HUES48 (cell line): ENCODE results near the gene PTPN14.

Experiments
- H3K27ac ChIP-seq: one replicate; pipeline ENCODE4 v1.7.0; 2013; ENCODE audit warnings: low read depth, low read length, inconsistent platforms
- H3K27me3 ChIP-seq: 2 replicates; pipeline ENCODE4 v1.6.1; 2013; ENCODE audit warnings: mild to moderate bottlenecking, low read length; ENCODE audit not compliant: control insufficient read depth, insufficient read depth
- H3K36me3 ChIP-seq: 2 replicates; pipeline ENCODE4 v1.6.1; 2013; ENCODE audit warnings: low read length; ENCODE audit not compliant: control insufficient read depth, insufficient read depth
- H3K4me1 ChIP-seq: 2 replicates; pipeline ENCODE4 v1.6.1; 2013; ENCODE audit warnings: mild to moderate bottlenecking, low read length; ENCODE audit not compliant: control insufficient read depth, insufficient read depth
- H3K4me3 ChIP-seq: 2 replicates; pipeline ENCODE4 v1.5.1; 2013; ENCODE audit warnings: mild to moderate bottlenecking, low read depth, low read length
- H3K9ac ChIP-seq: 2 replicates; pipeline ENCODE4 v1.6.1; 2013; ENCODE audit warnings: mild to moderate bottlenecking, low read depth, low read length, moderate library complexity
- H3K9me3 ChIP-seq: 2 replicates; pipeline ENCODE4 v1.6.1; 2013; ENCODE audit warnings: low read length; ENCODE audit not compliant: control insufficient read depth, insufficient read depth

Gene PTPN14

DNA sequence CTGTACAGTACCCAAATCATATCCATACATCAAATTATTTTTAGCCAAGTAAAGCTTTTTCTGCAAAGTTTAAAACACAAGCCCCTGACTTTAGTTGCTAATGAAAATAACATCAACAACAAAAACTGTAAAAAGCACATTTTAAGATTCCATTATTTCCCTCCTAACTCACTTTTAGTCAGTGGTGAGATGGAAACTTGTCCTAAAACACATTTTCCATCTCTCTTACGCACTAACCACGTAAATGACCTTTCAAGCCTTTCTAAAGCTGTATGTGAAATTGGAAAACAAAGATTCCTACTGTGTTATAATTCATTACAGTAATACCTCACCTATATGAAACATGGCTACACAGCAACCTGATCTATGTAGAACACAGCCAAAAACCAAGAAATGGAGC, 77.5 kb downstream of the PTPN14 start:
- Histone ChIP-seq H3K27ac (no peak overlapping the region), H3K4me1 (peaks cover 64% of the 10 kb centered on the region), H3K36me3 (no peaks in the 10 kb centered on the region), H3K4me3 (no peak overlapping the region), H3K27me3 (no peaks in the 10 kb centered on the region), H3K9ac (no peak overlapping the region), H3K9me3 (no peaks in the 10 kb centered on the region)

DNA sequence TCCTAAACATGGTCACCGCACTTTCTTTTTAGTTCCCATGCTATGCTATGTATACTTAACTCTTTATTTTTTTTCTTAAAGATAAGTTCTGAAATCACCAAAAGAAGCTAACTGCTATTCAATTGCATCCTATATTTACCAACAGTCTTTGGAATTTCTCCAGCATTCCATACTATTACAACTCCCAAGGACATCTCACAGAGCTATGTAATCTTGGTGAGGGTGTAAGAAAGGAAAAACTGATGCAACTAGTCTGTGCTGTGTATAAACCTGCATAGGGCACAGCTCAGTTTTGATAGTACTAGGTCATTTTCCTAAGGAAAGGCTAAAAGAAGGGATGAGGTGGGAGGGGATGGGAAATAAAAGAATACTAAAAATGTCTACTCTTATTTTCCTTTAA, 78.0 kb downstream of the PTPN14 start:
- peaks cover 64% of the 10 kb centered on the region for H3K4me1 ChIP-seq
- peak overlapping the region; percentile 7 for H3K27ac ChIP-seq

DNA sequence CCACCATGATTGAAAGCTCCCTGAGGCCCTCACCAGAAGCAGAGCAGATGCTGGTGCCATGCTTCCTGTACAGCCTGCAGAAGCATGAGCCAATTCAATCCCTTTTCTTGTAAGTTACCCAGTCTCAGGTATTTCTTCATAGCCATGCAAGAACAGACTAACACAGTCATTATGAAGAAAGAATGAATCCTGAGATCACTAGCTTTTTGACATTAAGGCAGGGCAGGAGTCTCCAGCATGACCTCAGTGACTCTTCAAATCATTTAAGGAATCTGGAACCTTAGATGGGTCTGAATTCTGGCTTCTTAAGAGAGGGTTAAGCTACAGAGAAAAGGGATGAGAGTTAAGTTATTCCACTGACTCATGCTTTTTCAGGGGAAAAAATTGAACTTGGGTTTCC, 79.0 kb downstream of the PTPN14 start:
- Histone ChIP-seq H3K27ac (no peak overlapping the region), H3K9me3 (no peaks in the 10 kb centered on the region), H3K4me3 (no peak overlapping the region), H3K27me3 (no peaks in the 10 kb centered on the region), H3K9ac (no peak overlapping the region), H3K4me1 (peaks cover 64% of the 10 kb centered on the region), H3K36me3 (no peaks in the 10 kb centered on the region)

More for the DNA sequence above, 78.0 kb downstream of the PTPN14 start:
- Histone ChIP-seq H3K4me3 (no peak overlapping the region), H3K9ac (no peak overlapping the region), H3K9me3 (no peaks in the 10 kb centered on the region), H3K36me3 (no peaks in the 10 kb centered on the region), H3K27me3 (no peaks in the 10 kb centered on the region)

DNA sequence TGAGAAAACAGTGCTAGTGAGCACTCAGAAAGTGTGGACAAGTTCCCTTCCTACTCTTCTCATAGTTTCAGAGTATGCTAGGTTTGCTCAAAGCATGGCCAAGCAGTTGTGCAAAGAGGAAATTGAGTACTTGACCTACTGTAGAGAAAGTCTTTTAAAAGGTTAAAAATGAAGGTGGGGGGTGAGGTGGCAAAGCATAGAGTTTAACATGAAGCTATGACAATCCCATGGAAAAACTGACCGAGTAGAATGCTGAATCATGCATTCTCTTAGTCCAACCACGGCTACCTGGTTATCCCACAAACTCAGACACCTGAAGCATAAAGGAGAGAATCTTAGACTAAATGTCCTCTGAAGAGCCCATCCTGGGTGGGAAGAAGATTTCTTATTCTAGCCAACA, 79.9 kb downstream of the PTPN14 start:
- H3K4me3 ChIP-seq: no peak overlapping the region
- peaks cover 58% of the 10 kb centered on the region for H3K4me1 ChIP-seq
- H3K9ac ChIP-seq: no peak overlapping the region
- no peaks in the 10 kb centered on the region for H3K36me3 ChIP-seq
- no peak overlapping the region for H3K27ac ChIP-seq
- no peaks in the 10 kb centered on the region for H3K27me3 ChIP-seq
- H3K9me3 ChIP-seq: no peaks in the 10 kb centered on the region

DNA sequence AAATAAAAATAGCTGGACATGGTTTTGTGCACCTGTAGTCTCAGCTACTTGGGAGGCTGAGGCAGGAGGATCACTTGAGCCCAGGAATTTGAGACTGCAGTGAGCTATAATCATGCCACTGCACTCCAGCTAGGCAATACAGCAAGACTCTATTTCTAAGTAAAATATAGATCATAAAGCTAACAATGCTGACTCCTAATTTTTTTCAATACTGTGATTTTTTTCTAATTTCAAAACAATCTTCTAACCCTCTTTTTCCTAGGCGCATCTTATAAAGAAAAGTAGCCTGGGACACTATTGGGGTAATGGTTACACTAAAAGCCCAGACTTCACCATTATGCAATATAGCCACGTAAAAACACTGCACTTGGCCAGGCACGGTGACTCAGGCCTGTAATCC, 81.3 kb downstream of the PTPN14 start:
- no peaks in the 10 kb centered on the region for H3K36me3 ChIP-seq
- H3K4me3 ChIP-seq: no peak overlapping the region
- H3K9me3 ChIP-seq: no peaks in the 10 kb centered on the region
- no peak overlapping the region for H3K27ac ChIP-seq
- H3K4me1 ChIP-seq: peaks cover 45% of the 10 kb centered on the region
- no peaks in the 10 kb centered on the region for H3K27me3 ChIP-seq
- H3K9ac ChIP-seq: no peak overlapping the region

DNA sequence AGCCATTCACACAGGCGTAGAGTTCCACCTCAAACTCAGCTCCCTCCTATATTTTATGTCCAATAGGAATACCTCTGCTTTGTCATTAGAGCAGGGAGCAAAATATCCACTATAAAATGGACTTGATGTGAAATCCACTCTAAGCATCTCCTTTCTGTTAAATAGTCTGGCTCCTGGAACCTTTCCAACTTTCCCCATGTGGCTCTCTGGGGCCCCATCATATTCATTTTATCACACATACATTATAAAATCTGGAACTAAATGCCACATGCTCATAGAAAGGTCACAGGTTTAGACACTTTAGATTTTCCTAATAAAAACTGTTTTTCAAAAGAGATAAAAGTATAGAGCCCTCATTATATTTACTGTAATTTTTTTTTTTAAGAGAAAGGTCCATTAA, 82.1 kb downstream of the PTPN14 start:
- Histone ChIP-seq H3K4me1 (peaks cover 37% of the 10 kb centered on the region), H3K36me3 (no peaks in the 10 kb centered on the region), H3K27ac (no peak overlapping the region), H3K27me3 (no peaks in the 10 kb centered on the region), H3K9me3 (no peaks in the 10 kb centered on the region), H3K9ac (no peak overlapping the region), H3K4me3 (no peak overlapping the region)

DNA sequence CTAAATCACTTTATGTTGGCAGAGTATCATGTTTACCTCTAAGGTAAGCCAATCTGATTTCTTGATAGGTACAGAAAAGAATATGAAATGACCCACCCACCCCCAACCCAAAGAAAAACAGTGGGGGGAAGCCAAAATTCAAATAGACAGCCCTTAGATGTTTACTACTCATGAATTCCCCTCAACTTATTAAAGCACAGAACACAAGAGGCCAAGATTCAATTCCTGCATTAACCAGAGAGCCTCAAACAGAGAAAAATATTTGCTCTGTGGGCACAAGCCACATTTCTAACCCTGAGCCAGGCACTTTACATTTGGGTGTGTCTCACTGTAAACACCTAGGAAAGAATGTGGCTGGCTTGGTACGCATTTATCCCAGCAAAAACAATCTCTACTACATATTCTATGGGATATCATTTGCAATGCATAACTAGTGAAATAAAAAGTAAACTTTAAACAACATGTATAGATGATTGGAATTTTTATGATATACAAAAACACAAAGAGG, 84.3 kb downstream of the PTPN14 start:
- Histone ChIP-seq H3K9me3 (no peaks in the 10 kb centered on the region), H3K4me3 (no peak overlapping the region), H3K27ac (no peak overlapping the region), H3K4me1 (peaks cover 19% of the 10 kb centered on the region), H3K9ac (no peak overlapping the region), H3K27me3 (no peaks in the 10 kb centered on the region), H3K36me3 (no peaks in the 10 kb centered on the region)

DNA sequence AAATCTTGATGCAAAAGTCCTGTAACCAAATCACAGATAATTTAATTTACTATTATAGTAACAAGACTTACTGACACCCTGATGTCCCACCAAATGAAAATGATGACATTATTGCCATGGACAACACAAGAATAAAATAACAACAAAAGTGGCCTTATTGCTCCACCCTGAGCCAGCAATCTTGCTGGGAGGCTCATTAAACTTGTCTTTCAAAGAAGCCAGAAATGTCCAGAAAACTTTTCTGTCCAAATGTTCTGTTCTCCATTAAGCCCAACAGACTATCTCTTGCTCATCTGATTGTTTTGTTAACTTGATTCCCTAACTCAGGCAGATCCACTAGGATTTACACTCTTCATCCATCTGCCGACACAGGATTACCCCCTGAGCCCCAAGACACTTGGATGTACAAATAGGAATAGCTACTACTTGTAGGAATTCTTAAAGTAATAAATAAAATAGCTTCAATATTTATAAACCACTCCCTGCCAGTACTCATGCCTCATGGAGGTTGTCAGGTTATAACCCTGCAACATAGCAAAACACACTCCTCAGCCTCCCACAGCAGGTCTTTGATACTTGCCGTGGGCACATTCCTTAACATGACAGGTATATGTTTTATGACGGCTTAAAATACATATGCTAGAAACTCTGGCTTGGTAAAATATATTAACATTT, 84.9 kb downstream of the PTPN14 start:
- Histone ChIP-seq H3K4me3 (no peak overlapping the region), H3K36me3 (no peaks in the 10 kb centered on the region), H3K9me3 (no peaks in the 10 kb centered on the region), H3K4me1 (peaks cover 15% of the 10 kb centered on the region), H3K27ac (no peak overlapping the region), H3K27me3 (no peaks in the 10 kb centered on the region), H3K9ac (no peak overlapping the region)

DNA sequence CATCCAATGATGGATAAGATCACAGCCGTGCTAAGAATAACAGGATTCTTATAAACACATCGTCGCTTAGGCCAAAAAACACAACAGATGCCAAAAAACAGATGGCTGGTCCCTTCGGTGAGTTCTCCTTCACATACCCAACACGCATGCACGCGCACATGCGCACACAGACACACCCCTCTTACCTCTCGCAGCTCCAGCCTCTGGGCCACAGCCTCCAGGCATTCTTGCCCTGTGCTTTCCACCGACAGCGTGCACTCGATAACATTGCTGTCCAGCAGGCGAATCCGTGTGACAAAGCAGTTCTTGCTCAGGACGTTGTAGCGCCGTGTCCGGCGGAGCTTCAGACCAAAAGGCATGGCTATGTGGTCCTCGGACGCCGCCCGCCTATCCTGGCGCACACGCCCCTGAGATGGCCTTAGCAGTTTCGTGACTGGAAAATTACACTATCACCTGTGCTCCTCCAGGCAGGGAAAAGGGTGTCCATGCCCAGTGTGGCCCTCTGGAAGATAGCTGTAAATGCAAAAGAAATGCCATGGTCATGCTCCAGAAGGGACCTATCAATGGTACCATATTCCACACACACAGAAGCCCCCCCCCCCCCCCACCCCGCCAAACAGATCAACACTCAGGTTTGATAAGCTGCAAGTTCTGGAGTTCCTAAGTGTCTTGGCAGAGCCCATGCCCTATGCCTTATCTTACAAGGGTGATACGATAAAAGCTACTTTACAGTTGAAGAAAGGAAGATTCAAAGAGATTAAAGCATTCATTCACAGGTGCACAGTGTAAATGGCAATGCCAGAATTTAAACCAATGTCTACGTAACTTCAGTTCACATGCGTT, 86.7 kb downstream of the PTPN14 start:
- no peak overlapping the region for H3K27ac ChIP-seq
- no peak overlapping the region for H3K9ac ChIP-seq
- H3K4me3 ChIP-seq: no peak overlapping the region
- H3K4me1 ChIP-seq: peaks cover 10% of the 10 kb centered on the region
- no peaks in the 10 kb centered on the region for H3K36me3 ChIP-seq
- no peaks in the 10 kb centered on the region for H3K27me3 ChIP-seq
- no peaks in the 10 kb centered on the region for H3K9me3 ChIP-seq

DNA sequence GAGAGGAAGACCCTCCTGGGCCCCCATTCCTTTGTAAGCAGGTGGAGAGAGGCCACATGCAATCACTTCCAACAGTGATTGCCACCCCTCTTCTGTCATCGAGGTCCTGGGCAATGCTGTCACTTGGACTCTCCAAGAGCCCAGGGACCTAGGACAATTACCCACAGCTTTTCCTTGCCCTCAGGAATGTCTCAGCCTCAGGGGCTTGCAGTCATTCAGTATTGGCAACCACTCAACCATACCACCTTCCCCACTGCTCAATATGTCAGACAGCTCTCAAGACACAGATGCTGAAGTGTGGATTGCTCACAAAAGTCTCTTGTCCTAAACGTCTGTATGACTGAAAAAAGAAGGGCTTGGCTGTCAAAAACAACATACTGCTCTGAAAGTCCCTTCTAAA, 87.8 kb downstream of the PTPN14 start:
- Histone ChIP-seq H3K4me1 (peaks cover 6% of the 10 kb centered on the region), H3K36me3 (no peaks in the 10 kb centered on the region), H3K27me3 (no peaks in the 10 kb centered on the region), H3K4me3 (no peak overlapping the region), H3K27ac (no peak overlapping the region), H3K9ac (no peak overlapping the region), H3K9me3 (no peaks in the 10 kb centered on the region)

DNA sequence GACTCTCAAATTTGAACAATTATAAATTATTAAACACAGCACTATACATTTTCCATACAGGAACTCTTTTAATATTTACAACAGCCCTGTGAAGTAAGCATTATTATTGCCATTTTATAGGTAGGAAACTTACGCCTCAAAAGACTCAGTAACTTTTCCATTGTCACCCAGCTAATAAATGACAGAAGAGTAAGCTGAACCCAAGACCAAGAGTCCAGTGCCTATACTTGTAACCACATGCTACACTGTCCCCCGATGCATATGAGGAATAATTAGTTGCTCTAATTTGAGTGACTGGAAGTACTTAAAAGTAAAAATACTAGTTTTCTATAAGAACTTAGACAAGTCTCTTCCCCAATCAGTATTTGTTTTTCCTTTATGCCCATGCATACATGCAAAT, 88.5 kb downstream of the PTPN14 start:
- H3K27me3 ChIP-seq: no peaks in the 10 kb centered on the region
- no peaks in the 10 kb centered on the region for H3K9me3 ChIP-seq
- H3K27ac ChIP-seq: no peak overlapping the region
- no peak overlapping the region for H3K9ac ChIP-seq
- no peaks in the 10 kb centered on the region for H3K36me3 ChIP-seq
- no peak overlapping the region for H3K4me3 ChIP-seq
- H3K4me1 ChIP-seq: peaks cover 6% of the 10 kb centered on the region
